ENCODE results near the gene PEA15.
A peak's percentile ranks its signal among the peaks of the same experiment; 100 is the strongest.

Gene PEA15, protein sequence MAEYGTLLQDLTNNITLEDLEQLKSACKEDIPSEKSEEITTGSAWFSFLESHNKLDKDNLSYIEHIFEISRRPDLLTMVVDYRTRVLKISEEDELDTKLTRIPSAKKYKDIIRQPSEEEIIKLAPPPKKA

DNA sequence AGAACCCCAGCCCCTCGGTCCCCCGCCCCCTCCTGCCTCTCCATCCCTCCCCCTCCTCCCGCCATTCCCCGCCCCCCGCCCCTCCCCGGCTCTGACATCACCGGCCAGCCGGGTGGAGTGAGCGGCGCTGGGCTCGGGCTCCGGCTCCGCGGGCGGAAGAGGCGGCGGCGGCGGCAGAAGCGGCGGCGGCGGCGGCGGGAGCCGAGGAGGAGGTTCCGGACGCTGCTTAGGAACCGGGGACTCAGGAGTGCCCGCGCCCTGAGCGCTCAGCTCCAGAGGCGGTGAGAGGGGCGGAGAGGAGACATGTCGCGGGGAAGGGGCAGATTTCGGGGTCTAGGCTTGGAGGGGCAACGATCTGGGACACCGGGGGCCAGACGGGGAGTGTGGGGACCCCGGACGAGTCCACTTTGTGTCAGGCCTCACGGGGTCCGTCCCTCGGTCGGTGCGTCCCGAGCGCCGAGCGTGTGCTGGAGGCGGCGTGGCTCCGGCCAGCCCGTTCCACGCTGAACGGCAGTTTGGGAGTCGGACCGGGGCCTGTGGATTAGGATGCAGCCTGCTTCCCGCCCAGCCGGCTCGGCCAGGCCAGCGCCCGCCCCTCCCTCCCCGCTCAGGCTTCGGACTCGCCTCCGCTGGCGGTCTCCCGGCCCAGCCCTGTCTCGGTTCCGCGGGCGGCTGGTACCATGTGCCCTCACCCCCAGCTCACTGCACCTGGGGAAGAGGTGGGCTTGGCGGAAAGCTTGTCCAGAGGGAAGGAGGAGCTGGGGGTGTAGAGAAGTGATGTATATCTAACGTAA is at the start of gene PEA15:
Gene PEA15, plus strand, starts transcription at position 143 of the 794 bp plus-strand sequence. CDS start 6,161 bp downstream, outside the sequence.
- DNase-seq (ENCODE audit: extremely low spot score, insufficient read length, low read depth) (peak; percentile 73), FAIRE-seq (no peak)

DNA sequence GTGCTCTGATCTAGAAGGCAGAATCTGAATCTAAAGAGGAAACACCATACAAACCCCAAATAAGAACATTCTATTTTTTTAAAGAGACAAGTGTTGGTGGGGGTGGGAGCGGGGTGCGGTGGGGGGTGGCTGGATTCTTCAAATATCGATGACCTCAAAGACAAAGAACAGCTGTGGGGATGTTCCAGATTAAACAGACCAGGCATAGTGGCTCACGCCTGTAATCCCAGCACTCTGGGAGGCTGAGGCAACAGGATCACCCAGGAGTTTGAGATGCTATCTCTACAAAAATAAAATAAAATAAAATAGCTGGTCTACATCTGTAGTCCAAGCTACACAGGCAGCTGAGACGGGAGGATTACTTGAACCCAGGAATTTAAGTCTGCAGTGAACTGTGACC is 48.8 kb upstream of the PEA15 start:
- FAIRE-seq (no peak), DNase-seq (ENCODE audit: extremely low spot score, insufficient read length, low read depth) (no peak)

DNA sequence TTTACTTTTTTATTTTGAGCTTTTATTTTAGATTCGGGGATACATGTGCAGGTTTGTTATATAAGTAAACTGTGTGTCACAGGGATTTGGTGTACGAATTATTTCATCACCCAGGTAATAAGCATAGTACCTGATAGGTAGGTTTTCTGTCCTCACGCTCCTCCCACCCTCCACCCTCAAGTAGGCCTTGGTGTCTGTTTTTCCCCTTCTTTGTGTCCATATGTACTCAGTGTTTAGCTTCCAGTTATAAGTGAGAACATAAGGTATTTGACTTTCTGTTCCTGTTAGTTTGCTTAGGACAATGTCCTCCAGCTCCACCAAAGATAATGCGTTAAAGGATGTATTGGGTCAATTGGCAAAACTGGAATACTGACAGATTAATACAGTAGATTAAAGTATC is 48.0 kb upstream of the PEA15 start:
- FAIRE-seq, result no peak
- DNase-seq (ENCODE audit: extremely low spot score, insufficient read length, low read depth), result no peak

DNA sequence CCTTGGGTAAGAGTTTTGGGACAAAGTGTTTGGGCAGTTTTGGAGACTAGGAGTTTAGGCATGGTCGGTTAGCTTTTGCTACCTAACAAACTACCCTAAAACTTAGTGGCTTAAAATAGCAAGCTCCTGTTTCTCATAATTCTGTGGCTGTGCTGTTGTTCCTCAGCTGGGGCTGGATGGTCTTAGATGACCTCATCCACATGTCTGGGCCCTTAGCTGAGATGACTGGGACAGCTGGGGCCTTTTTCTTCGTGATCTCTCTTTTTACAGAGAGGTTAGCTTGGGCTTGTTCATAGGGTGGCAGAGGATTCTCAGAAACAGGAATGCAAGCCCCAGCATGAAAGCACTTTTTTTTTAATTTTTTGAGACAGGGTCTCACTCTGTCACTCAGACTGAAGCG is 47.2 kb upstream of the PEA15 start:
- FAIRE-seq, result no peak
- DNase-seq (ENCODE audit: extremely low spot score, insufficient read length, low read depth), result no peak

DNA sequence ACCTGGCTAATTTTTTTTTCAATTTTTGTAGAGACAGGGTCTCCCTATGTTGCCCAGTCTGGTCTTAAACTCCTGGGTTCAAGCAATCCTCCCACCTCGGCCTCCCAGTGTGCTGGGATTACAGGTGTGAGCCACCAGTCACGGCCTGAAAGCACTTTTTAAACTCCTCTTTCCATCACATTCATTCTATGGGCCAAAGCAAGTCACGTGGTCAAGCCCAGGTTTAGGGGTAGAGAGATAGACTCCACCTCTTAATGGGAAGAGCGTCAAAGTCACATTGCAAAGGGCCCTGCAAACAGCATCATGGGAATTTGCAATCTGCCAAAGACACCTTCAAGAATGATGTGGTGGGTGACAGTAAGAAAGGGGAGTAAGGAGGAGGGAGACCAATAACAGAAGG is 46.6 kb upstream of the PEA15 start:
- no peak for FAIRE-seq
- DNase-seq (ENCODE audit: extremely low spot score, insufficient read length, low read depth), result no peak

DNA sequence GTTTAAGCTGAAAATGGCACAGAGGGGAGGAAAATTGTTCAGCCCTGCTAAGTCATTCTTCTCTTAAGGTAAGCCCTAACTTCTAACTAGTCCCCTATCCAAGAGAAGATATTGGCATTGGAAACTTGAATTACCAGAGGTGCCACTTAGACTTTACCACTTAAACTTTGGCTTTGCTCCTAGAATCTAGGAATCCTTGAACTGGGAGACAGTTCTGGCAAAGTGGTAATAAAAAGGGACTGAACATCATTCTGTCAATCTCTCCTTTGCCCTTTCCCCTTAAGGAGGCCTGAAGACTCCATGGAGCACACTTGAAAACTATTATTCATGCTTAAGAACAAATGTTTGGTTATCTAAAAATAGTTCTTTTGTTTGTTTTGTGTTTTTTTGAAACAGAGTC is 45.3 kb upstream of the PEA15 start:
- DNase-seq (ENCODE audit: extremely low spot score, insufficient read length, low read depth) (no peak), FAIRE-seq (no peak)

DNA sequence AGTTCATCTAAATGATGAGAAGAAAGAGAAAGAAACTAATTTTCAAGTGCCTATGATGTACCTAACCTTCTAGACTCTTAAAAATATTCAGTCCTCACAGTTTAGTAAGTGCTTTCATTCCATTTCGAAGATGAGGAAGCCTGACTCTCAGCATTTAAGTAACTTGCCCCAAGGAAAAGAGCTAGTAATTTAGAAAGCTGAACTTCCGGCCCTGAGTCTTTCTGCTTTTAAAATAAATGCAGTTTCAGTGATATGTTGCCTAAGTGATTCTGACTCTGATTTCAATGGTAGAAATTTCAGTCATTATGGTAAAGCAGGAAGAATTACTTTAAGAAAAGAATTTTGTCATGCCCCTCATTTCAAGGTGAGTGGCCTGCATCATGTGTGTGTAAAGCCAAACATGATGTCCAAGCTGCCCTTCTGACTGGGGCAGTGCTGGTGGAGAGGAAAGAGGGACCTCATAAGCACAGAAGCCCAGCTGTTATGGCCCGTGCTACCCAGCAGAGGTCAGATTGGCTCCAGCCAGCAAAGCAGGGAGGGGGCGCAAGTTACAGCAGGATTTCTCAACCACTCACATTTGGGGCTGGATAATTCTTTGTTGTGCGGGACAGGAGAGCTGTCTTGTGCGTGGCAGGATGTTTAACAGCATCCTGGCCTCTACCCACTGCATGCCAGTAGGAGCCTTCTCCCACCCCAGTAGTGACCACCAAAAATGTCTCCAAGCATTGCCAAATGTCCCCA is 43.0 kb upstream of the PEA15 start:
- FAIRE-seq, result no peak
- DNase-seq (ENCODE audit: extremely low spot score, insufficient read length, low read depth), result no peak

DNA sequence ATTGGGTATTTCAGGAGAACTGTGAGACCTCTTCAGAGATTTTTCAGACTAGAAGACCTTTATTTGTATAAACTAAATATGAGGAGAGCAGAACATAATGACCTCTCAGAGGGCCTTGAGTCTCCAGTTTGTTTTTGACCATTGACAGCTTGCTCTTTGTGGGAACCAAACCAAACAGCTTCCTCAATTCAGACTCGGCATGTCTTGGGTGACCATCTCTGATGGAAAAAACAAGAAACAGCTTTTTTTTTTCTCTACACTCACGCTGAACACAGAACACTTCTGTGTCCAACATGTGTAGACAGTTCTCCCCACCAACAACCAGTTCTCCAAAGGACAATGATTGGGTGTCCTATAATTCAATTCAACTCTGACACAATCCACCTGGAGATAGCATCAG is 42.3 kb upstream of the PEA15 start:
- DNase-seq (ENCODE audit: extremely low spot score, insufficient read length, low read depth) (no peak), FAIRE-seq (no peak)

DNA sequence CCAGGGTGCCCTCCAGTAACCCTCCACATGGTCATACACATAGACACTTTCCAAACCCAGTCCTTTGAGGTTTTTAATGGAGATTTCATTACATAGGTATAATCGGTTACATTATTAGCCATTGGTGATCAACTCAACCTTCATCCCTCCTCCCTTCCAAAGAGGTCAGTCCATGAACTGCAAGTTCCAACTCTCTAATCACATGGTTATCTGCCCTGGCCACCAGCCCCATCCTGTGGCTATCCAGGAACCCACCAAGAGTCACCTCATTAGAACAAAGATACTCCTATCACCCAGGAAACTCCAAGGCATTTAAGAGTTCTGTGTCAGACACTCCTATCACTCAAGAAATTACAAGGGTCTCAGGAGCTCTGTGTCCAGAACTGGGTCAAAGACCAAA is 41.6 kb upstream of the PEA15 start:
- DNase-seq (ENCODE audit: extremely low spot score, insufficient read length, low read depth), result no peak
- FAIRE-seq, result no peak

DNA sequence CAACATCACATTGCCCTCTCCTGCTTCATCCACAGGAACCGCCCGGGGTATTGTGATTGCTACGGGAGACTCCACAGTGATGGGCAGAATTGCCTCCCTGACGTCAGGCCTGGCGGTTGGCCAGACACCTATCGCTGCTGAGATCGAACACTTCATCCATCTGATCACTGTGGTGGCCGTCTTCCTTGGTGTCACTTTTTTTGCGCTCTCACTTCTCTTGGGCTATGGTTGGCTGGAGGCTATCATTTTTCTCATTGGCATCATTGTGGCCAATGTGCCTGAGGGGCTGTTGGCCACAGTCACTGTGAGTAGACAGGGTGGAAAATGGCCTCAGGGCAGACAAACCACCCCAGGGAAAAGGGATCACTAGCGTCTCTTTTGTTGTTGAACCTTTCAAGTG is 41.1 kb upstream of the PEA15 start:
- no peak for DNase-seq (ENCODE audit: extremely low spot score, insufficient read length, low read depth)
- FAIRE-seq, result no peak

DNA sequence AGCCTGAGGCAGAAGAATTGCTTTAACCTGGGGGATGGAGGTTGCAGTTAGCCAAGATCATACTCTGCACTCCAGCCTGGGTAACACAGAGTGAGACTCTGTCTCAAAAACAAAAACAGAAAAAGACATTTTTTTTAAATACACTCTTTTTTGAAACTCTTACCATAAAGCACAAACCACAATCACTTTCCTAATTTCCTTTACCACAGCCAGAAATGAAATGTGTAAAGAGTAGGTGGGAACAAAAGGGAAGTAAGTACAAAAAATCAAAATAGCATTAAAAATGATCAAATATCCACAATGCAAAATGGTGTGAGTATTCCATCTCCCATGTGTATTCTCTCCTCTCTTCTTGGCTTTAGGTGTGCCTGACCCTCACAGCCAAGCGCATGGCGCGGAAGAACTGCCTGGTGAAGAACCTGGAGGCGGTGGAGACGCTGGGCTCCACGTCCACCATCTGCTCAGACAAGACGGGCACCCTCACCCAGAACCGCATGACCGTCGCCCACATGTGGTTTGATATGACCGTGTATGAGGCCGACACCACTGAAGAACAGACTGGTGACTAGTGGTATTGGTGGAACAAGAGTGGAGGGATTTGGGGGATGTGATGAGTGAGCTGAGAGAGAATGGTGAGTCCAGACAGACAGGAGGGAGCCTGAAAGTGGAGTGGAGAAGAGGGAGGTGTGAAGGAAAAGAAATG is 38.9 kb upstream of the PEA15 start:
- peak; percentile 9 for FAIRE-seq
- no peak for DNase-seq (ENCODE audit: extremely low spot score, insufficient read length, low read depth)

DNA sequence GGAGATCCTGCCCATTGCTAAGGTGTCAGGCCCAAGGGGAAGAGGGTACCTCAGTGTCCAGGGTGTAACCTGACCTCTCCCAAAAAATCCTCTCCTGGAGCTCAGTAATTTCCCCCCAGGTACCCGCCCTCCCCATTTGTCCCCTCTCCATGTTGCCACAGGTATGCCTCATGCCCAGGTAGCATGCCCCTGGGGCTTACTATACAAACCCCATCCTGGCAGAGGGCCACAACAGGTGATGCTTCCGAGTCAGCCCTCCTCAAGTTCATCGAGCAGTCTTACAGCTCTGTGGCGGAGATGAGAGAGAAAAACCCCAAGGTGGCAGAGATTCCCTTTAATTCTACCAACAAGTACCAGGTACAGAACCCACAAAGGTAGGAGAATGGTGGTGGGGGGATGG is 38.1 kb upstream of the PEA15 start:
- DNase-seq (ENCODE audit: extremely low spot score, insufficient read length, low read depth), result no peak
- FAIRE-seq, result no peak

DNA sequence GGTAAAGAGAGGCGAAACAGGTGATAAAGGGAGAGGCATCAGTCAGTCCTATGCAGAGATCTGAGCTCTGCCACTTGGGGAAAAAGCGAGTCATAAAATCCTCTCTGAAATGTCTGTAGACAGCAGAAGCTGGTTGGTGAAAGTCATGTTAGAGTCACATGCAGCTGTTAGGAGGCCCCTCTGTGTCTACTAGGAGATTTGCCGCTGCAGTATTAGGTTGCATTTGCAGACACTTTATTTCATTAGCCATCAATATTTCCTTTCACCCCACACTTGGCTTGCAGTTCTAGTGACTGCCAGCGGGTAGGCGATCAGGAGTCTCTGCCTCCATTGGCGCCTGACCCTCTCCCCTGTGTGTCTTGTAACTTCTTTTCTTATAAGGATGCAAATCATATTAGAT is 37.6 kb upstream of the PEA15 start:
- DNase-seq (ENCODE audit: extremely low spot score, insufficient read length, low read depth), result no peak
- no peak for FAIRE-seq

DNA sequence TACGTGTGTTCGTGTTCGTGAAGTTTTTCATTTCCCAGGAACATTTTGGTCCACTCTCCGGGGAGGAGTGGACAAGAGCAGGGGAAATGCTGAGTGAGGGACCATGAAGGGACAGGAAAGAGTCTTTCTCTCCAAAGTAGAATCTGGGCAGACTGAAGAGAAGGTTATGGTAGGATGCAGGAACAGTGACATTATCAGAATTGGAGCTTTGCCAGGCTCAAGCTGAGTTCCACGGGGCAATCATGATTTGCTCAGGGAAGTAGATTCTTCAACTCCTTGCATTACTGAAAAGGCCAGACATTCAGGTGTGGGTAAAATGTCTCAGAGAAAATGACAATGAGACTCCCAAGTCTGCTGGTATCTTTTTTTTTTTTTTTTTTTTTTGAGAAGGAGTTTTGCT is 37.2 kb upstream of the PEA15 start:
- FAIRE-seq (no peak), DNase-seq (ENCODE audit: extremely low spot score, insufficient read length, low read depth) (no peak)

DNA sequence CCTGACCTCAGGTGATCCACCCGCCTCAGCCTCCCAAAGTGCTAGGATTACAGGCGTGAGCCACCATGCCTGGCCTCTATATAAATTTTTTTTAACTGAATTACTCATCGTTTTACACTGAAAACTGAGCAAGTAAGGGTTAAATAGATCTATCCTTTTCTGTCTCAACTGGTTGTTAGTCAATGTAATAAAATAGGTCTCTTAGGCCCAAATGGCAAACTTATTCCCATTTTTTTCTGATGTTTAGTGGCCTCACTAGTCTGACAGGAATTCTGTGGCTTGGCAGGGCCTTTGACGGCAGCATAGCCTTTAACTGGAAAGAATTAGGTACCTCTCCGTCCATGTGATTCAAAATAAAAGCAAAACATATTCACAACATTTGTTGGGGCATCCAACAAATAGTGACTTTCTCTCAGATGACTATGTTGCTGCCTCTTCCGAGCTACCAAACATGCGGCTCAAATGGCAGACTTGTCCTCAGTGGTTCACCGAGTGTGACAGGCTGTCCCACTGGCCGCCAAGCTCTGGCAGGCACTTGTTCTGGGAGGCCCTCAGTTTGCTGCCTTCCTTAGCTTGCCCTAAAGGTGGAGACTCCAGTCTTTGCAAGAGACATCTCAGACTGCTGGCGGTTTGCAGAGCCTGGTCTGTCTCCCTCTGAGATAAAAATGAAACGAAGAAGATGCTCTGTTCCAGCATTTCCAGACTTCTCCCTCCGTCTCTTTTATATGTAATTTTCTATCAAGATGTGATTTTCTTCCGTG is 36.4 kb upstream of the PEA15 start:
- DNase-seq (ENCODE audit: extremely low spot score, insufficient read length, low read depth) (no peak), FAIRE-seq (no peak)

DNA sequence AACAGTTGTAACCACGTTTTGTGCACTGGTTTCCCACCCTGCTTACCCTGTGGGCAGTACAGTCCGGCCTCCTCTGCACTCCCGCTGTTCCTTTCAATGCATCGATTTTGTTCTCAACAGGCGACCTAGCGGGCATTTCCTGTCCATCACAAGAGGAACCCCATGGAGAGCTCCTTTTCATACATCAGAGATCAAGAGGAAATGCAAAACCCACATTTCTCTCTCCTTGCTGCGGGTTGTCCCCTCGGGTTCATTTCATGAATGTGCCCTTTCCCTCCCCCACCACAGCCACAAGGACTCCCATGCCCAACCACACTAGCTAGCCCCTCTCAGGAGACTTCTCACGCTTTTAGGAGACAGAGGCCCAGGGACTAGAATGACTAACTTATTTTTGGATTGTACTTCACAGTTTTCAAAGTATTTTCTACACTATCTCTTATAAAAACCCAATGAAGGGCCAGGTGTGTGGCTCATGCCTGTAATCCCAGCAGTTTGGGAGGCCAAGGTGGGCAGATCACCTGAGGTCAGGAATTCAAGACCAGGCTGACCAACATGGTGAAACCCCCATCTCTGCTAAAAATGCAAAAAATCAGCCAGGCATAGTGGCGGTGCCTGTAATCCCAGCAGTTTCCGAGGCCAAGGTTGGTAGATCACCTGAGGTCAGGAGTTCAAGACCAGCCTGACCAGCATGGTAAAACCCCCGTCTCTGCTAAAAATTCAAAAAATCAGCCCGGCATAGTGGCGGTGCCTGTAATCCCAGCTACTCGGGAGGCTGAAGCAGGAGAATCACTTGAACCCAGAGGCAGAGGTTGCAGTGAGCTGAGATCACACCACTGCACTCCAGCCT is 35.4 kb upstream of the PEA15 start:
- peak; percentile 29 for DNase-seq (ENCODE audit: extremely low spot score, insufficient read length, low read depth)

DNA sequence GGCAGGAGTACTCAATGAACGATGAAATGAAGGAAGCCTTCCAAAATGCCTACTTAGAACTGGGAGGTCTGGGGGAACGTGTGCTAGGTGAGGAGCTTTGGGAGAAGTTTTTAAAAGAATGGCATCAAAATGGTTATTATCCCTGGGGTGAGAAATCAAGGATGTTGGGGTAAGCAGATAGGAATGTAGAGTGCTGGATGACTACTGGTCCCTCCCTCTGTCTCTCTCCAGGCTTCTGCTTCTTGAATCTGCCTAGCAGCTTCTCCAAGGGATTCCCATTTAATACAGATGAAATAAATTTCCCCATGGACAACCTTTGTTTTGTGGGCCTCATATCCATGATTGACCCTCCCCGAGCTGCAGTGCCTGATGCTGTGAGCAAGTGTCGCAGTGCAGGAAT is 33.8 kb upstream of the PEA15 start:
- DNase-seq (ENCODE audit: extremely low spot score, insufficient read length, low read depth), result no peak
- FAIRE-seq, result no peak

More for the DNA sequence above, 35.4 kb upstream of the PEA15 start:
- FAIRE-seq, result peak; percentile 87

DNA sequence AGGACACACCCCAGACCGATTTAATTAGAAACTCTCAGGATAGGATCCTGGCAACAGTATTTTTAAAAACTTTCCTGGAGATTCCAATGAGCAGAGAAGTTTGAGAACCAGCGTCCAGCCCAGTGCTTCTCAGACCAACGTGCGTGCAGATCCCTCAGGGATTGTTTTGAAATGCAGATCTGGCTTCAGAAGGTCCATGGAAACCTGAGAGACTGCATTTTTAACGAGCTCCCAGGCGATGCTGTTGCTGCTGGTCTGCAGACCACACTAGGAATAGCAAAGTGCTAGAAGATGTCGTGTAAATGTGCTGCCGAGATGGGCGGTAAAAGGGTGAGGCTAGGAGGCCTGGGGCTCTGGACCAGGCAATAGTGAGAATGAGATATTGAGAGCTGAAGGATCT is 33.2 kb upstream of the PEA15 start:
- DNase-seq (ENCODE audit: extremely low spot score, insufficient read length, low read depth) (no peak), FAIRE-seq (no peak)

DNA sequence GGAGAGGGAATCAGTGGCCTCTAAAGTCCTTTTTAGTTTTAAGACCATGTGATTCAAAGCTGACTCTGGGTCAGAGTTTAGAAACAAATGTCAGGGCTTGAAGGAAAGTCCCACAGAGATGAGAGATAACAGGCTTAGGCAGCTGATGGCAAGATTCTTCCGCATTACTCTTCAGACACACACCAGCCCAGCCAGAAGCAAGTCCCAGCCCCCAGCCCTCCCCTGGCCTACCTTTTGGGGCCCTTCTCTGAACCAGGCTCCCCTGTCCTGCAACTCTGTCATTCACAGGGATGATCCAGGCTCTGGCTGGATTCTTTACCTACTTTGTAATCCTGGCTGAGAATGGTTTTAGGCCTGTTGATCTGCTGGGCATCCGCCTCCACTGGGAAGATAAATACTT is 28.0 kb upstream of the PEA15 start:
- no peak for DNase-seq (ENCODE audit: extremely low spot score, insufficient read length, low read depth)
- FAIRE-seq, result no peak
